GM12878 (cell line): Measurements from ENCODE around the gene DSC2. TPM values are rescaled to one million over a fixed set of nuclear protein-coding genes. Genes with fewer than 3 reads are reported as not detected.
A peak's percentile ranks its signal among the peaks of the same experiment; 100 is the strongest.

Experiments used
- ATF3 ChIP-seq: IDR thresholded peaks from 2 replicates; pipeline ENCODE4 v1.6.1; 2011; ENCODE audit warnings: low read depth, mild to moderate bottlenecking, low read length, moderate library complexity, borderline replicate concordance; ENCODE audit errors: extremely low read depth
- ATF7 ChIP-seq: fragments of 450-650 bp; IDR thresholded peaks from 2 replicates; pipeline ENCODE4 v1.6.1; 2016; ENCODE audit warnings: low read depth, mild to moderate bottlenecking
- CBX3 ChIP-seq: fragments of 200-600 bp; sonication (generic); IDR thresholded peaks from 2 replicates; pipeline ENCODE4 v1.6.1; 2016; ENCODE audit warnings: low read depth, borderline replicate concordance
- CREB1 ChIP-seq: IDR thresholded peaks from 2 replicates; pipeline ENCODE4 v1.6.1; 2012; ENCODE audit warnings: low read depth, mild to moderate bottlenecking, inconsistent platforms
- EED ChIP-seq: sonication (generic); IDR thresholded peaks from 2 replicates; pipeline ENCODE4 v1.6.1; 2016; ENCODE audit warnings: antibody characterized with exemption, low read depth
- ELK1 ChIP-seq: IDR thresholded peaks from 2 replicates; pipeline ENCODE4 v1.6.1; 2012; ENCODE audit warnings: low read depth, low read length, improper control_type of control experiment
- FOS ChIP-seq: IDR thresholded peaks from 3 replicates; pipeline ENCODE4 v1.6.1; 2011; ENCODE audit warnings: borderline replicate concordance; ENCODE audit not compliant: insufficient read length; ENCODE audit errors: extremely low read depth
- NFXL1 ChIP-seq: fragments of 450-650 bp; IDR thresholded peaks from 2 replicates; pipeline ENCODE4 v1.6.1; 2017; ENCODE audit warnings: antibody characterized with exemption, mild to moderate bottlenecking, borderline replicate concordance
- NR2C1 ChIP-seq: fragments of 450-650 bp; IDR thresholded peaks from 2 replicates; pipeline ENCODE4 v1.6.1; 2017; ENCODE audit warnings: antibody characterized with exemption, mild to moderate bottlenecking, moderate library complexity
- PRDM15 ChIP-seq: fragments of 450-650 bp; formaldehyde crosslinking; IDR thresholded peaks from 2 replicates; pipeline ENCODE4 v1.4.0; 2020; ENCODE audit warnings: mild to moderate bottlenecking, moderate library complexity
- REST ChIP-seq: IDR thresholded peaks from 2 replicates; pipeline ENCODE4 v1.6.1; 2012; ENCODE audit warnings: mild to moderate bottlenecking, low read depth, low read length
- TCF3 ChIP-seq: IDR thresholded peaks from 2 replicates; pipeline ENCODE4 v1.6.1; 2012; ENCODE audit warnings: low read depth, mild to moderate bottlenecking, low read length, borderline replicate concordance; ENCODE audit not compliant: insufficient read depth
- polyA plus RNA-seq, 11 experiments: library from polyadenylated mRNA; depleted of rRNA in 4 of 11; unstranded in 6 of 11; stranded (reverse) in 5 of 11; fragments of >200 nt; fragmentation: Nextera tagmentation in 4 of 11; fragmentation: Illumina TruSeq in 1 of 11; extraction: Ambion mirVana in 4 of 11; extraction: Trizol in 1 of 11; gene quantifications; 1 replicate in 1 of 11; 2 replicates in 10 of 11; pipeline versions ENCODE4 v1.2.1 to v1.2.3, GENCODE V29; 2011 to 2016; ENCODE audit warnings: inconsistent platforms in 2 of 11, missing spikeins in 2 of 11, low read depth in 1 of 11
- total RNA-seq, 4 experiments: library from RNA; depleted of rRNA in 3 of 4; stranded (reverse); fragments of >200 nt in 3 of 4; fragmentation: Illumina TruSeq in 1 of 4; extraction: Trizol in 1 of 4; gene quantifications; 2 replicates each; pipeline versions ENCODE4 v1.2.1 to v1.2.3, GENCODE V29; 2013 to 2021

Gene DSC2
- total and polyA plus RNA-seq, 10 of the 15 experiments (the other 5 are each of a cell fraction or from before 2014, with no cell fraction given) = 1.2 to 4.9 (median 3.0) TPM; not detected in 1

GRCh38 chr18:31061945-31062344 lies 40.3 kb downstream of the DSC2 start (continued):
- TF ChIP-seq PRDM15 (CRISPR knock-in tag) = no peak
- no peak for TF ChIP-seq ELK1
- TF ChIP-seq FOS = no peak
- TF ChIP-seq ATF3 = no peak
- TF ChIP-seq CREB1 = 0 out of 2 replicates have a peak, but pooled peaks have one; percentile 25
- TF ChIP-seq REST = no peak
- 0 out of 2 replicates have a peak, but pooled peaks have one; percentile 42 for TF ChIP-seq EED
- TF ChIP-seq ATF7 = no peak
- no peak for TF ChIP-seq CBX3
- TF ChIP-seq NFXL1 = no peak
- TF ChIP-seq NR2C1 = no peak
- TF ChIP-seq TCF3 = no peak
